Hematopoietic multipotent progenitor cell (in vitro differentiated cells): ENCODE measurements around the gene CD160. TPM values are rescaled to one million over a fixed set of nuclear protein-coding genes. Genes with fewer than 3 reads are reported as not detected.
A peak's percentile ranks its signal among the peaks of the same experiment; 100 is the strongest.
"Not testable (repeated sequence)": the region's sequence is repeated elsewhere in the genome, so short reads cannot be mapped to it uniquely, and the experiment has no call there.

Experiments used
- DNase-seq, 3 donors: peaks; one replicate each; pipeline ENCODE4 v3.0.0-alpha.2; 2011 to 2015; ENCODE audit warnings: low read depth in 2 of 3, low spot score in 2 of 3
- total RNA-seq: library from RNA; depleted of rRNA; stranded (reverse); fragments of >200 nt; gene quantifications from one replicate; pipeline ENCODE4 v1.2.3, GENCODE V29; 2012

The CD160 gene
- total RNA-seq, 1 donor: not detected

- DNase-seq: no peak
Measured at GRCh38 chr1:145708063-145708462, 11.2 kb upstream of the CD160 start.

GRCh38 chr1:145710291-145711027 is 8.8 kb upstream of the CD160 start:
- DNase-seq: no peak

- DNase-seq: no peak
Measured at GRCh38 chr1:145711213-145711651, 8.1 kb upstream of the CD160 start.

- no peak for DNase-seq
Measured at GRCh38 chr1:145714524-145715111, 4.7 kb upstream of the CD160 start.

GRCh38 chr1:145716641-145717345 is 2.5 kb upstream of the CD160 start:
- DNase-seq: no peak

GRCh38 chr1:145717833-145718232 is 1.5 kb upstream of the CD160 start:
- no peak for DNase-seq

GRCh38 chr1:145718465-145718864 is 834 bp upstream of the CD160 start:
- DNase-seq: not testable (repeated sequence)

- DNase-seq: no peak
Measured at GRCh38 chr1:145720556-145720877, 1.2 kb downstream of the CD160 start.

GRCh38 chr1:145720878-145721671 is 1.8 kb downstream of the CD160 start:
- DNase-seq: peak; percentile 44 to 67 (median 50)

GRCh38 chr1:145726193-145726592 is 6.9 kb downstream of the CD160 start:
- DNase-seq: not testable (repeated sequence)

- DNase-seq: no peak
Measured at GRCh38 chr1:145729196-145729595, 9.9 kb downstream of the CD160 start.

GRCh38 chr1:145729666-145730436 is 10.6 kb downstream of the CD160 start:
- no peak for DNase-seq

GRCh38 chr1:145730467-145730866 is 11.2 kb downstream of the CD160 start:
- DNase-seq: no peak

- DNase-seq: no peak
Measured at GRCh38 chr1:145730900-145731299, 11.6 kb downstream of the CD160 start.

- DNase-seq: no peak
Measured at GRCh38 chr1:145736191-145736590, 16.9 kb downstream of the CD160 start.

- DNase-seq: no peak
Measured at GRCh38 chr1:145740269-145740668, 21.0 kb downstream of the CD160 start.

- DNase-seq: no peak
Measured at GRCh38 chr1:145747398-145748247, 28.3 kb downstream of the CD160 start.

- no peak for DNase-seq
Measured at GRCh38 chr1:145750426-145750825, 31.1 kb downstream of the CD160 start.

GRCh38 chr1:145751491-145752037 is 32.3 kb downstream of the CD160 start:
- no peak for DNase-seq
